GM03348 (cell line): ENCODE data around the gene POLA1.

Experiments
- DNase-seq: peaks from one replicate; pipeline ENCODE4 v3.0.0; 2012; ENCODE audit warnings: low spot score

The POLA1 gene

GRCh38 chrX:24979081-24979480 lies 285.4 kb downstream of the POLA1 start:
- DNase-seq, result no peak

DNA sequence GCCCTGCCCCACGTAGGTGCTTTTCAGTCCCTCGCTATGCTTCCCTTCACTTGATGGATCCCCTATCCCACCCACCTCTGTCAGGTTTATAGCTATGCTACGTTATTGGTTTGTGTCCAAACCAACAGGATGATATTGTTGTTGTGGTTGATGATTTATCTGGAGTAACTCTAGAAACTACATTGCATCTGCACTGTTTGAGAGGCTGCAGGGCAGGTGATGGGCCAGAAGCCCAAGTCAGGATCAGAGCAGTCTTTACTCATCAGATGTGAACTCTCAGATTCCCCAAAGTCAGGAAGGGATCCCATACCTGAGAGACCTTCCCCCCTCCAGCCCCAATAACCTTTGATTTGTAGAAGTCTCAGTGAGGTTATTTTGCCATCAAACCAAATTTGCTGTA lies 287.3 kb downstream of the POLA1 start:
- no peak for DNase-seq

DNA sequence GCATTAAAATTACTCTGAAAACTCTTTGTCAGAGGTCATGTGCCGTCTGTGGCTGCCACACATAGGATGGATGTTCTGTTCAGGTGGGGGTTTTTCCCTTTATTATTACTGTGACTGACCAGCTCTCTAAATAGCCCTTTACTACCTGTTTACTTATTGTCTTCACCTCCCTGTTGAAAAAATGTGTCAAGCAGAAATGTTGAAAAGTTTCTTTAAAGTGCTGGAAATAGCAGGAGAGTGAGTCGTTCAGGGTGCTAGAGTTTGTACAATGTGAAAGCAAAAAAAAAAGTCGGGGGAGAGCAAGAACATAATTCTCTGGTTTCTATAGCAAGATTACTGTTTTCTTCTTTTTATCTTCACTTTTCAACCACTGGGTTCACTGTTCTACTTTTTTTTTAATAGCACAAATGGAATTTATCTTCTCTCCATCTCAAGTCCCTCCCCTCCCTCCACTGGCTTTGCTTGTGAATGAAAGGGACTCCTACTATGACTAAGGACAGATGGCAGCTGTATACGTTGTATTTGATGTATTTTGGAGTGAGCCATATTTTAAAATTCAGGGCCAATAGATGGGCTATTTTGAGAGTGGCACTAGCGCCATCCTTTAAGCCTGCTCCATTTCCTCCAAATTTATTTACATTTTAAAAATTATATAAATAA lies 288.7 kb downstream of the POLA1 start:
- DNase-seq, result no peak

- DNase-seq, result no peak
Observed at GRCh38 chrX:24983931-24984330, 290.2 kb downstream of the POLA1 start.

- DNase-seq, result no peak
Observed at GRCh38 chrX:24985120-24985519, 291.4 kb downstream of the POLA1 start.

GRCh38 chrX:24987731-24988130 lies 294.0 kb downstream of the POLA1 start:
- DNase-seq, result no peak

GRCh38 chrX:24988314-24988713 lies 294.6 kb downstream of the POLA1 start:
- DNase-seq, result no peak

- DNase-seq, result no peak
Observed at GRCh38 chrX:24990535-24990934, 296.8 kb downstream of the POLA1 start.

GRCh38 chrX:24993879-24994278 lies 300.2 kb downstream of the POLA1 start:
- no peak for DNase-seq

DNA sequence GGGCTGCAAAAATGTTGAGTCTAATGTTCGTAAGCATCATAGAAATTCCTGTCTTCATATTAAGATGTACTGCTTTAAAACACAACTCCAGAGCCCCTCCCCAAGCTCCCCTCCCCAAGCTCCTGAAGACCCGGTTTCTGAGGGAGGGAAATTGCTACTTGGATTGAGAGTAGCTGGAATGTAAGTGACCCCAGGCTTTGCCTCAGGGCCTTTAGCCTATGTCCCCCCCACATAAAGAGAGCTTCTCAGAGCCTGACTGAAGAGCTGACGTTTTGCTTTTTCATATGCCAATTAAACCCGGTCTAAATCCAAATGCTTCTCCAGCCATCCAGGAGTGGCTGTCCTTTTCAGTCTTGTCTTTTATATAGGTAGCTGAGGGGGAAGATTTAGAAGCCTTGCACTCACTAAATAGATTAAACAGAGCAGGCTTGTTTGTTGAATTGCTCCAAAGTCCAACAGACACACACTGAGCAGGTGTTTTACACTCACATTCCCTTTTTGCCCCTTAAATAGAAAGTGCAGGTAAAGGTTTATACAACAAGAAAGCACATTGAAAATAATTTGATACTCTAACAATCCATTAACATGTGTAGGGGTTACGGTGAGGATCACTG lies 302.5 kb downstream of the POLA1 start:
- DNase-seq, result no peak

DNA sequence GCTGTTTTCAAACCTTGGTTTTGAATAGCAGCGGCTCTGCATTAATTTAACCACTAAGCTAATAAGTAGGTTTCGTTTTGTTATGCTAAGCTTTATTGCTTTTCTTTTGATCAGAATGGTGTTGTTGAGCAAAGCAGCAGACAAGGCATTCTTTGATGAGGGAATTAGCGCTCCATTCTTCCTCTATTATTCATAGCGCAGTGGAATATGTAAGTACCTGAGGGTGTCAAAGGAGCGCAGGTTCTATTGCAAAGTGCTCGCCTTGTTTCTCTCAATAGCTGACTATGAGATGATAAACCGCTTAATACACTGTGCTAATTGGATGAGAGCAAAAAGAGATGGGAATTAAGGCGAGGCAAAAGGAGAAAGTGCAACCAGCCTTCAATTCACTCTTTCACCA lies 305.8 kb downstream of the POLA1 start:
- no peak for DNase-seq

- no peak for DNase-seq
Observed at GRCh38 chrX:25001808-25002660, 308.3 kb downstream of the POLA1 start.

- no peak for DNase-seq
Observed at GRCh38 chrX:25002661-25003020, 308.9 kb downstream of the POLA1 start.

GRCh38 chrX:25003066-25003849 lies 309.5 kb downstream of the POLA1 start:
- DNase-seq, result no peak

DNA sequence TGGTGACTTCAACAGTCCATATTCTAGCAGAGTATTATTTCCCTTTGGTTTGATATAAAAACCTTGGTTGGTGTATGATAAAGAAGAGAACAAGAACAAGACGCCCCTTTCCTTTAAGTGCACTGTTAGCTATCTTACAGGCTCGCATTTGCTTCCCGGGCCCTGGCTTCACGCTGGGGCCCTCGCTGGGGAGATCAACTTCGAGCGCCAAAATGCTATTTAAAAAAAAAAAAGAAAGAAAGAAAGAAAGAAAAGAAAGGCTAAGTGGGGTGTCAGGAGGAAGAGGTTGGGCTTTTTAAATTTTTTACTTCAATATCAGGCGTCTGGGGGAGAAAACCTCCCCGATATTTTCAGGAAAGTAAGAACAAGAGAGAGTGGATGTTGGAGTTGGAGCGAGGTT lies 310.3 kb downstream of the POLA1 start:
- DNase-seq, result no peak

DNA sequence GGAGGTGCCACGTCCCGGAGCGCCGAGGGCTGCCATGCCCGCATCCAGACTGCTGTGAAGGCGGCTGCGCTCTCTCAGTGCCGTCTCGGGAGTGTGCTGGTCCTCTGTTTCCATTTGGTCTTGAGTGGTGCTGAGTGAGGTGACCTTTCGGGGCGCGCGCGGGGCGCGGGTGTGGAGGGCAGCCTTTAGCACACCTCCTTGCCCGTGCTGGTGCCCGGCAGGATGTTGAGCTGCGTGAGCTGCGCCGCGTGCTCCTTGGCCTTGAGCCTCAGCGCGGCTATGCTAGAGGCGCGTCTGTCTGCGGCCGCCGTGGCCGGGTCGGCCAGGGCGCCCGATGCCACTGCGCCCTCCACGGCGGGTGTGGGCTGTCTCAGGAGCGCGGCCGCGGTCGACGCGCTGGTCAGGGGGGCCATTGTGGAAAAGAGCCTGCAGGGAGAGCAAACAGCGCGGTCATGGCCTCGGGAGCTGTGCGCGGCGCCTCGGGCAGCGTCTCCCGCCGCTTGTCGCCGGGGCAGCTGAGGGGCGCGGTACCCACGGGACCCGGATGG lies 310.8 kb downstream of the POLA1 start:
- no peak for DNase-seq

GRCh38 chrX:25005034-25005381 lies 311.3 kb downstream of the POLA1 start:
- DNase-seq, result no peak

GRCh38 chrX:25005382-25006185 lies 311.9 kb downstream of the POLA1 start:
- no peak for DNase-seq

DNA sequence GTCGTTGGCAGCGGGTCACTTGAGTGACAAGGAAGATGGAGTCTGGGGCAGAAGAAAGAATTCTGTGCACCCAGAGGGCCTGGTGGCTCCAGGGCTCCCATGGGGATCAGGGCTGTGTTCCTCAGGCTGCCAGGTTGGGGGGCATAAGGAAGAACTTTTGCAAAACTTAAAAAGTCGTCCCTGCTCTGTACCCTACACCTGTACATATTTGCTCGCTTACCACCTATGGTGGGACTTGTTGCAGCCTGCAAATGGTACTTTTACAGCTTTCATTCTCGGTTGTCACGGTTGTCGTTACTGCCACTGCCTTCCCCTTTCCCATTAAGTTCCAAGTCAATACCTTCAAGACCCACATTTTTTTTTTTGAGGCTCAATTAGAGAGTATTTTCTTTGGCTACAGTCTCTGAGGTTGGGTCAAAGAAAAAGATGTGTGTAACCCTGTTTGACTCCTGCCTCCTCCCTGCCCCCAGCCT lies 312.9 kb downstream of the POLA1 start:
- DNase-seq, result no peak

GRCh38 chrX:25007059-25008053 lies 313.6 kb downstream of the POLA1 start:
- no peak for DNase-seq
